ENCODE data around the gene SLC26A4.

The SLC26A4 gene

GRCh38 chr7:107697321-107698049, 36.9 kb downstream of the SLC26A4 start:
- DNase-seq: no peak

DNA sequence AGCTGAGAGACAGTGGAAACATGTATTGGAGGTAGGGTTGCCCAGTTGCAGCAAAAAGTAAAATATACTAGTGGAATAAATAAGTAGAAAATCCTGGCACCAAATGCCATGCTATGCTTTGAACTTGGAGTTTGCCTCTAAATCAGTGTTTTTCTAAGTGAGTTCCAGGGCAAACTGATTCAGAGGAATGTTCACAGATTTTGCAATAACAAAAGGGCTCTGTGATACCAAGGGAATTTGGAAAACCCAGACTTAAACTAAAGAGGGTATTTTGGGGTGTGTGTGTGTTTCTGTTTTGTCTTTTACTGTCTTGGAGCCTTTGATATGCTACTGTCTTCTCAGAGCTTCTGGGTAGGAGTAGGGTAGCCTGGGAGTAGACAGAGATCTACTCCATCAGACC, 39.9 kb downstream of the SLC26A4 start:
- DNase-seq: no peak

DNA sequence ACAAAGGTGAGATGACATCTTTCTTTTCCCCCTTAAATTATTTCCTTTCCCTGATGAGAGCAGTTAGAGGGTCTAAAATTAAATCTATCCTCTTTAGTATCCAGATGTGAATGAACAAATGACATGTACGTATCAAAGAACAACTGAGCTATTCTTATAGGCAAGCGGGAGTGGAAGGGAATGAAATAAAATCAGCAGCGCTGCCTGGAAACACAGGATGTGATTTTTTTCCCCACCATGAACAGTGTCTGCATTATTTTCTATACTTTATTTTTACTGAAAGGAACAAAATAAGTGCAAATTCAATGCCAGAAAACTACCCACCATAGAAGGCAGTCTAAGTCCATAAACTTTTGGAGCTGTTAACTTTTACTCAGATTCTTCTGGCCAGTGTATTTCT, 40.6 kb downstream of the SLC26A4 start:
- DNase-seq: no peak

DNA sequence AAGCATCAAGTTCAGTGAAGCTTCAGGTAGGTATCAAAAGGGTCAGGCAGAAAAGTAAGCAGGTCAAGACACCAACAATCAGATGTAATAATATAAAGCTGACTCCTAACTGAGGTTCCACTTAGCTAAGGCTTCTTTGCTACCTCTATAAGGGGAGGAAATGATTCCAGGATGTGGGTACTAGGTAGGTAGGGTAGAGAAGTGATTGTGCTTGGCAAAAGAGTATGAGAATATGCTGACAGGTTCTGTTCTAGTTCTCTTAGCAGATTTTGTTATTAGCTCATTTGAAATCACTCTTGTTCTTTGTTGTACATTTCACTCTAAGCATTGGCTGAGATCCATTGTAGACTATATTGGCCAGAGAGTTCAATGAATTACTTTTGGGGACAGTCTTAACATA, 42.6 kb downstream of the SLC26A4 start:
- DNase-seq: no peak

DNA sequence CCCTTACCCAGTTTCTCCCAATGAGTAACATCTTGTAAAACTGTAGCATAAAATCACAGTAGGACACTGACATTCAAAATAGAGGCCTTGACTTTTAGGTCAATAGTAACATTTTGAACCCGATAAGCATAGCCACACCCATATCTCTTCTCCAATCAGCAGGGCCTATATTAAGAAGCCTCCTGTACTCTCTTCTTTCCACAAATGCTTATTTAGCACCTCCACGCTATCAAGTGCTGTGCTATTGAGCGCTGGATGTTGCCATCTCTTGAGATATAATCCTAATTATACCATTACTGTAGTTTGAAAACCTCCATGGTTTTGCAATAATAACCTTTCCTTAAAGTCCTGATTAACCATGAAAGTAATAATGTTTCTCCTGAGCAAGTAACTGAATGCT, 43.2 kb downstream of the SLC26A4 start:
- DNase-seq: no peak

GRCh38 chr7:107708956-107709355, 48.3 kb downstream of the SLC26A4 start:
- DNase-seq: no peak

GRCh38 chr7:107711301-107711700, 50.7 kb downstream of the SLC26A4 start:
- DNase-seq: no peak

DNA sequence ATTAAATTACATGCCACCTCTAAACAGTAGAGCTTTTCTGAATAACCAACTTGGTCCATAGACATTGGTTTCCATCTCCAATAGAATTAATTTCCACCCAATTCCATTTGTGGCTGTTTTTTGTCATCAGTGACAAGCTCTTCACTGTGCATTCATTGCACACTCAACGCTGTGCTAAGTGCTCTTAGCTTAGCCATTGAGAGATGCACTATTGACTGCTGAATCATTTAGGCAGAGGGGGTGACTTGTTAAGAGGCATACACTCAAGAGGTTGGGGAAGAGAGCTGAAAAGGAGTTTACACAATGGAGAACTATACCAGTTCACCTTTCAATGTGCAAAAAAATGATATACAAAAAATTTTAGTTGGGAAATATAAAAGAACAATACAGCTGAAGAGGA, 51.4 kb downstream of the SLC26A4 start:
- no peak for DNase-seq

DNA sequence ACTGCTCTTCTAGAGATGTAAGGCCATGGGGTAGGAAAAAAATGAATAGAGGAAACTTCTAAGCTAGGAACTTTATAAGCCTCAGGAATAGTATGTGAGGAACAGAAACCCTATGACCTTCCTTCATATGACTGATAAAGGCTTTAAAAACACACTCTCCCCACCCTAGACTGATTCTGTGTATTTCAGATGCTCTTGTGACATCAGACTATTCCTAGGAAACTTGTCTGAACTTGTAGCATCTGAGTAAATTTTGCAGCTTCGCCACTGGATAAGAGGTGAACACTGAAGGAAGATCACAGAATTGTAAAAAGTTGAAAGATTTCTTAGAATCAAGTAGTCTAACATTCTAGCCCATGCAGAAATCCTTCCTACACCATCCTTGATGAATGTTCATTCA, 52.3 kb downstream of the SLC26A4 start:
- DNase-seq: no peak

- no peak for DNase-seq
These were observed 54.9 kb downstream of the SLC26A4 start for GRCh38 chr7:107715531-107715930.

- DNase-seq: no peak
These were observed 58.0 kb downstream of the SLC26A4 start for GRCh38 chr7:107718456-107719193.

DNA sequence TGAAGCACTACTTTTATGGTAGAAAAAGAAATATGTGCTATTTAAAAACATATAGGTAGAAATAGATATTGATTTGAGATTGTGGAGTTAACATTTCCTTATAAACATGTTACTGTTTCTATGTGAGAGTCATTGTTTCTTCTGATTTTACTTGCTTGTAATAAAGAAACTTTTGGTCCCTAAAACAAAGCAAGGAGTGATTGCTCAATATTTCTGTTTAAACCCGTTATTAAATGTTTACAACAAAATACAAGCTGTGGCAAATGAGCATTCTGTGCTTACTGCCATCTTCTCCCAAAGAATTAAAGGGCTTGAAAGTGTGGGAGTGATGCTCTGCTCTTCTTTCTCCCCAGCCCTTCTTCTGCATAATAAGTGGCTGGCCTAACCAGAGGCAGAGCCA, 60.7 kb downstream of the SLC26A4 start:
- no peak for DNase-seq

DNA sequence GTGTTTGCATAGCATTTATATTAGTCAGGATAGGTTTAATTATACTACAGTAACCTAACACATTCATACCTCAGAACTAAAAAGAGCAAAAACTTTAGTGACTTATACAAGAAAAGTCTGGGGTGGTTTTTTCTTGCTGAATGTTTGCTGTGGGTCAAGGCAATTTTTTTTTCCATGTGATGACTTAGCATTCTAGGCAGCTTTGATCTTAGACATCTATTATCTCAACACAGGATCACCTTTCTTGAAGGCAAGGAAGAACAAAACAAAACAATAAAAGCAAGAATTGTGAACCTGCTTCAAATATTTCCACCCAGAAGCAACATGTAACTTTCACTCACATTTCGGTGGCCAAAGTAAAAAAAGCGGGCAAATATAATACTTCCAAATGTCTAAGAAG, 62.6 kb downstream of the SLC26A4 start:
- DNase-seq: no peak

- DNase-seq: peak; percentile 67
These were observed 64.6 kb downstream of the SLC26A4 start for GRCh38 chr7:107725138-107725740.

DNA sequence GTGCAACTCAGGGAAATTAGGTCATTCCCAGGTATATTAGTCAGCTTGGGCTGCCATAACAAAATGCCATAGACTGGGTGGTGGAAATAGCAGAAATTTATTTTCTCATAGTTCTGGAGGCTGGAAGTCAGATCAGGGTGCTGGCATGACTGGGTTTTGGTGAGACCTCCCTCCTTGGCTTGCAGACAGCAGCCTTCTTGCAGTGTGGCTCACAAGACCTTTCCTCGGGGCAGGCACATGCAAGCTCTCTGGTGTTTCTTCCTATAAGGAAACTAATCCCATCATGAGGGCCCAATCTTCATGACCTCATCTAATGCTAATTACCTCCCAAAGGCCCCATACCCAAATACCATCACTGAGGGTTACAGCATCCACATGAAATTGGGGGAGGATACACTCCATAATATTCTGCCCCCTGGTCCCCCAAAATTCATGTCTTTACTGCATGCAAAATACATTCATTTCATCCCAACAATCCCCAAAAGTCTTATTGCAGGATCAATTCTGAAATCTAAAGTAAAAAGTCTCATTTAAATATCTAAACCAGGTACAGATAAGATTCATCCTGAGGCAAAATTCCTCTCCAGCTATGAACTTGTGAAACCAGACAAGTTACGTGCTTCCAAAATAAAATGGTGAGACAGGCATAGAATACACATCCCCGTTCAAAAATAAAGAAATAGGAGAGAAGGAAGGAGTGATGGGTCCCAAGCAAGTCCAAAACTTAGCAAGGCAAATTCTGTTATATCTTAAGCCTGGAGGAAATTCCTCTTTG, 65.9 kb downstream of the SLC26A4 start:
- no peak for DNase-seq

DNA sequence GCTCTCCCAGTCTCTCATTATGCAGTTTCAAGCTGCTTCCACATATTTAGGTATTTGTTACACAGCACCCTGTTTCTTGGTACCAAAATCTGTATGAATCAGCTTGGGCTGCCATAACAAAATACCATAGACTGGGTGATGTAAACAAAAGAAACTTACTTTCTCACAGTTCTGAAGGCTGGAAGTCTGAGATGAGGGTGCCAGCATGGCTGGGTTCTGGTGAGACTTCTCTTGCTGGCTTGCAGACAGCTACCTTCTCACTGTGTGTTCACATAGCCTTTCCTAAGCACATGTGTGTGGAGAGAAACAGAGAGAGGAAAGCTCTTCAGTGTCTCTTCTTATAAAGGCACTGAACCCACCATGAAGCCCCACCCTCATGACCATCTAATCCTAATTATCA, 67.6 kb downstream of the SLC26A4 start:
- DNase-seq: no peak

GRCh38 chr7:107742678-107743566, 82.3 kb downstream of the SLC26A4 start:
- no peak for DNase-seq

GRCh38 chr7:107743567-107744344, 83.1 kb downstream of the SLC26A4 start, which contains the start of gene CBLL1:
Gene CBLL1 (plus strand): TSS chr7:107744142. CDS start chr7:107744164, 22 bp downstream.
- DNase-seq: peak; percentile 96

GRCh38 chr7:107744345-107744750, 83.7 kb downstream of the SLC26A4 start:
- DNase-seq: no peak

DNA sequence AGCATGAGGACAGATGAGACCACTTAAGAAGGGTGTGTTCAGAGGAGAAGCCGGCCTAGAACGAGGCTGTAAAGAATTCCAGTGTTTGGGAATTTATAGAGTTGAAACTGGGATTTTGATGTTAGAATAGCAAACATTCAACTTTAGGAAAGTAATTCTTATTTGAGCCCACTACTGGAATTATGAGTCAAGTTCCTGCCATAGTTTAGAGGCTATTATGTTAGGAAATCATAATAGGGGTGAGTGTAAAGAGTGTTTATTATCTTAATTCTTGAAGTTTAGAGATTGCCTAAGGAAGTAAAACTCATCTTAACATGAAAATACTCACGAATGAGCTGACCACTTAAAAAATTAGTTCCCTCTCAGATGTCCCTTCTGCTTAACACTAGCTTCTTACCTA, 85.4 kb downstream of the SLC26A4 start:
- DNase-seq: no peak

GRCh38 chr7:107751113-107751512, 90.5 kb downstream of the SLC26A4 start:
- DNase-seq: no peak
